ENCODE data around the gene TIMM10.
"Not testable (repeated sequence)": the region's sequence is repeated elsewhere in the genome, so short reads cannot be mapped to it uniquely, and the experiment has no call there.

DNA sequence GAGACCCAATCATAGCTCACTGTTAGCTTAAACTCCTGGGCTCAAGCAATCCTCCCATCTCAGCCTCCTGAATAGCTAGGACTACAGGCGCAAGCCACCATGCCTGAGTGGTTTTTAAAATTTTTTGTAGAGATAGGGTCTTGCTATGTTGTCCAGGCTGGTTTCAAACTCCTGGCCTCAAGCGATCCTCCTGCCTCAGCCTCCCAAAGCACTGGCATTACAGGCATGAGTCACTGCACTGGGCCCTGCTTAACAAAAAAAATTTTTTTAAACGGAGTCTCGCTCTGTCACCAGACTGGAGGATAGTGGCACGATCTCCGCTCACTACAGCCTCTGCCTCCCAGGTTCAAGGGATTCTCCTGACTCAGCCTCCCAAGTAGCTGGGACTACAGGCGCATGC, 3.9 kb upstream of the TIMM10 start:
- not testable (repeated sequence) for TF ChIP-seq POLR2A (IDR thresholded peaks at IDR 0.05)
- TF ChIP-seq, protein P1, sequence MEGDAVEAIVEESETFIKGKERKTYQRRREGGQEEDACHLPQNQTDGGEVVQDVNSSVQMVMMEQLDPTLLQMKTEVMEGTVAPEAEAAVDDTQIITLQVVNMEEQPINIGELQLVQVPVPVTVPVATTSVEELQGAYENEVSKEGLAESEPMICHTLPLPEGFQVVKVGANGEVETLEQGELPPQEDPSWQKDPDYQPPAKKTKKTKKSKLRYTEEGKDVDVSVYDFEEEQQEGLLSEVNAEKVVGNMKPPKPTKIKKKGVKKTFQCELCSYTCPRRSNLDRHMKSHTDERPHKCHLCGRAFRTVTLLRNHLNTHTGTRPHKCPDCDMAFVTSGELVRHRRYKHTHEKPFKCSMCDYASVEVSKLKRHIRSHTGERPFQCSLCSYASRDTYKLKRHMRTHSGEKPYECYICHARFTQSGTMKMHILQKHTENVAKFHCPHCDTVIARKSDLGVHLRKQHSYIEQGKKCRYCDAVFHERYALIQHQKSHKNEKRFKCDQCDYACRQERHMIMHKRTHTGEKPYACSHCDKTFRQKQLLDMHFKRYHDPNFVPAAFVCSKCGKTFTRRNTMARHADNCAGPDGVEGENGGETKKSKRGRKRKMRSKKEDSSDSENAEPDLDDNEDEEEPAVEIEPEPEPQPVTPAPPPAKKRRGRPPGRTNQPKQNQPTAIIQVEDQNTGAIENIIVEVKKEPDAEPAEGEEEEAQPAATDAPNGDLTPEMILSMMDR (IDR thresholded peaks at IDR 0.05) = not testable (repeated sequence)
